ENCODE results near the gene CD80. TPM values are rescaled to one million over a fixed set of nuclear protein-coding genes. Genes with fewer than 3 reads are reported as not detected.

Gene CD80
- total and polyA plus RNA-seq, 9 of the 15 experiments (the other 6 are each of a cell fraction or from before 2014, with no cell fraction given), result 3.0 to 8.2 (median 5.7) TPM

DNA sequence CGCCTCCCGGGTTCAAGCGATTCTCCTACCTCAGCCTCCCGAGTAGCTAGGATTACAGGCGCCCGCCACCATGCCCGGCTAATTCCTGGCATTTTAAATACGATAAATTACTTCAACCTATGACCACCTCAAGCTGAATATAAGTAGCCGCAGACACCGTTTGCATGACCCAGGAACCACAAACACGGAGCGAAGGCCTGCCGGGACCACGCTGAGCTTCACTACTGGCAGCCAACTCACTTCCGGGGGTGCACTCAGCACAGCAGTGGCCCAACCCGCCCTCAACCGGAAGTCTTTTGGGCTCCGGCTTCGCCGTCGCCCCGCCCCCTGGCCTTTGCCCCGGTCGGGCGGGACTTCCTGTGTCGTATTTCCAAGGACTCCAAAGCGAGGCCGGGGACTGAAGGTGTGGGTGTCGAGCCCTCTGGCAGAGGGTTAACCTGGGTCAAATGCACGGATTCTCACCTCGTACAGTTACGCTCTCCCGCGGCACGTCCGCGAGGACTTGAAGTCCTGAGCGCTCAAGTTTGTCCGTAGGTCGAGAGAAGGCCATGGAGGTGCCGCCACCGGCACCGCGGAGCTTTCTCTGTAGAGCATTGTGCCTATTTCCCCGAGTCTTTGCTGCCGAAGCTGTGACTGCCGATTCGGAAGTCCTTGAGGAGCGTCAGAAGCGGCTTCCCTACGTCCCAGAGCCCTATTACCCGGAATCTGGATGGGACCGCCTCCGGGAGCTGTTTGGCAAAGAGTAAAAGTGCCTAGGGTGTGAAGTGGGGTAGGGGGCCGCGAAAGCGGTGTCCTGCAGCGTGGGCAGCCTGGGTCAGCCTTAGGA lies 61.0 kb downstream of the CD80 start, which contains the start of gene TIMMDC1 (continued):
- TF ChIP-seq, protein P1, sequence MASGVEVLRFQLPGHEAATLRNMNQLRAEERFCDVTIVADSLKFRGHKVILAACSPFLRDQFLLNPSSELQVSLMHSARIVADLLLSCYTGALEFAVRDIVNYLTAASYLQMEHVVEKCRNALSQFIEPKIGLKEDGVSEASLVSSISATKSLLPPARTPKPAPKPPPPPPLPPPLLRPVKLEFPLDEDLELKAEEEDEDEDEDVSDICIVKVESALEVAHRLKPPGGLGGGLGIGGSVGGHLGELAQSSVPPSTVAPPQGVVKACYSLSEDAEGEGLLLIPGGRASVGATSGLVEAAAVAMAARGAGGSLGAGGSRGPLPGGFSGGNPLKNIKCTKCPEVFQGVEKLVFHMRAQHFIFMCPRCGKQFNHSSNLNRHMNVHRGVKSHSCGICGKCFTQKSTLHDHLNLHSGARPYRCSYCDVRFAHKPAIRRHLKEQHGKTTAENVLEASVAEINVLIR (CRISPR knock-in tag; IDR thresholded peaks at IDR 0.05), result no peak
- TF ChIP-seq, protein P2, sequence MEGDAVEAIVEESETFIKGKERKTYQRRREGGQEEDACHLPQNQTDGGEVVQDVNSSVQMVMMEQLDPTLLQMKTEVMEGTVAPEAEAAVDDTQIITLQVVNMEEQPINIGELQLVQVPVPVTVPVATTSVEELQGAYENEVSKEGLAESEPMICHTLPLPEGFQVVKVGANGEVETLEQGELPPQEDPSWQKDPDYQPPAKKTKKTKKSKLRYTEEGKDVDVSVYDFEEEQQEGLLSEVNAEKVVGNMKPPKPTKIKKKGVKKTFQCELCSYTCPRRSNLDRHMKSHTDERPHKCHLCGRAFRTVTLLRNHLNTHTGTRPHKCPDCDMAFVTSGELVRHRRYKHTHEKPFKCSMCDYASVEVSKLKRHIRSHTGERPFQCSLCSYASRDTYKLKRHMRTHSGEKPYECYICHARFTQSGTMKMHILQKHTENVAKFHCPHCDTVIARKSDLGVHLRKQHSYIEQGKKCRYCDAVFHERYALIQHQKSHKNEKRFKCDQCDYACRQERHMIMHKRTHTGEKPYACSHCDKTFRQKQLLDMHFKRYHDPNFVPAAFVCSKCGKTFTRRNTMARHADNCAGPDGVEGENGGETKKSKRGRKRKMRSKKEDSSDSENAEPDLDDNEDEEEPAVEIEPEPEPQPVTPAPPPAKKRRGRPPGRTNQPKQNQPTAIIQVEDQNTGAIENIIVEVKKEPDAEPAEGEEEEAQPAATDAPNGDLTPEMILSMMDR (IDR thresholded peaks at IDR 0.05 in 2 of 3, conservative IDR thresholded peaks at IDR 0.05 in 1 of 3; ENCODE audit: insufficient read depth in 2 of 3, low read depth in 1 of 3, low read length in 3 of 3), result no peak
- TF ChIP-seq ZNF583 (CRISPR knock-in tag; IDR thresholded peaks at IDR 0.05), result no peak
- TF ChIP-seq POLR2B (IDR thresholded peaks at IDR 0.05; ENCODE audit: low read depth, partially characterized antibody), result peak; percentile 76
- TF ChIP-seq FOXJ2 (tag; IDR thresholded peaks at IDR 0.05), result no peak
- TF ChIP-seq CREM (IDR thresholded peaks at IDR 0.05; ENCODE audit: low read depth), result peak; percentile 78
- TF ChIP-seq, protein P3, sequence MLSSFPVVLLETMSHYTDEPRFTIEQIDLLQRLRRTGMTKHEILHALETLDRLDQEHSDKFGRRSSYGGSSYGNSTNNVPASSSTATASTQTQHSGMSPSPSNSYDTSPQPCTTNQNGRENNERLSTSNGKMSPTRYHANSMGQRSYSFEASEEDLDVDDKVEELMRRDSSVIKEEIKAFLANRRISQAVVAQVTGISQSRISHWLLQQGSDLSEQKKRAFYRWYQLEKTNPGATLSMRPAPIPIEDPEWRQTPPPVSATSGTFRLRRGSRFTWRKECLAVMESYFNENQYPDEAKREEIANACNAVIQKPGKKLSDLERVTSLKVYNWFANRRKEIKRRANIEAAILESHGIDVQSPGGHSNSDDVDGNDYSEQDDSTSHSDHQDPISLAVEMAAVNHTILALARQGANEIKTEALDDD (IDR thresholded peaks at IDR 0.05), result 0 out of 2 replicates have a peak, but pooled peaks have one; percentile 34
- TF ChIP-seq SIN3A (IDR thresholded peaks at IDR 0.05; ENCODE audit: borderline replicate concordance in 2 of 2, control insufficient read depth in 1 of 2, low read depth in 2 of 2, low read length in 2 of 2), result 0 out of 4 replicates have a peak, but pooled peaks of 1 of the 2 experiments have one; percentile 39
- peak; percentile 88 for TF ChIP-seq POLR2AphosphoS5 (IDR thresholded peaks at IDR 0.05; ENCODE audit: control insufficient read depth, insufficient read depth, low read depth, low read length)
- TF ChIP-seq, protein P4, sequence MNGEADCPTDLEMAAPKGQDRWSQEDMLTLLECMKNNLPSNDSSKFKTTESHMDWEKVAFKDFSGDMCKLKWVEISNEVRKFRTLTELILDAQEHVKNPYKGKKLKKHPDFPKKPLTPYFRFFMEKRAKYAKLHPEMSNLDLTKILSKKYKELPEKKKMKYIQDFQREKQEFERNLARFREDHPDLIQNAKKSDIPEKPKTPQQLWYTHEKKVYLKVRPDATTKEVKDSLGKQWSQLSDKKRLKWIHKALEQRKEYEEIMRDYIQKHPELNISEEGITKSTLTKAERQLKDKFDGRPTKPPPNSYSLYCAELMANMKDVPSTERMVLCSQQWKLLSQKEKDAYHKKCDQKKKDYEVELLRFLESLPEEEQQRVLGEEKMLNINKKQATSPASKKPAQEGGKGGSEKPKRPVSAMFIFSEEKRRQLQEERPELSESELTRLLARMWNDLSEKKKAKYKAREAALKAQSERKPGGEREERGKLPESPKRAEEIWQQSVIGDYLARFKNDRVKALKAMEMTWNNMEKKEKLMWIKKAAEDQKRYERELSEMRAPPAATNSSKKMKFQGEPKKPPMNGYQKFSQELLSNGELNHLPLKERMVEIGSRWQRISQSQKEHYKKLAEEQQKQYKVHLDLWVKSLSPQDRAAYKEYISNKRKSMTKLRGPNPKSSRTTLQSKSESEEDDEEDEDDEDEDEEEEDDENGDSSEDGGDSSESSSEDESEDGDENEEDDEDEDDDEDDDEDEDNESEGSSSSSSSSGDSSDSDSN (IDR thresholded peaks at IDR 0.05; ENCODE audit: borderline replicate concordance in 1 of 2, low read depth in 2 of 2, low read length in 2 of 2), result 0 out of 4 replicates have a peak, but pooled peaks of 1 of the 2 experiments have one; percentile 56
- TF ChIP-seq NBN (IDR thresholded peaks at IDR 0.05; ENCODE audit: low read depth), result 0 out of 2 replicates have a peak, but pooled peaks have one; percentile 7
- peak; percentile 54 to 91; a peak in 3 of 4 replicates for TF ChIP-seq MAZ (CRISPR knock-in tag; conservative IDR thresholded peaks at IDR 0.05 in 1 of 2, IDR thresholded peaks at IDR 0.05 in 1 of 2)
- 0 out of 2 replicates have a peak, but pooled peaks have one; percentile 20 for TF ChIP-seq ZNF263 (CRISPR knock-in tag; IDR thresholded peaks at IDR 0.05; ENCODE audit: borderline replicate concordance)
- TF ChIP-seq LCOR (CRISPR knock-in tag; IDR thresholded peaks at IDR 0.05), result 0 out of 2 replicates have a peak, but pooled peaks have one; percentile 24
- peak; percentile 52; the same call in 1 of the 2 replicates for TF ChIP-seq L3MBTL2 (IDR thresholded peaks at IDR 0.05)
- TF ChIP-seq KAT7 (CRISPR knock-in tag; IDR thresholded peaks at IDR 0.05; ENCODE audit: borderline replicate concordance), result 0 out of 2 replicates have a peak, but pooled peaks have one; percentile 24
- peak; percentile 63 for TF ChIP-seq RBBP5 (IDR thresholded peaks at IDR 0.05; ENCODE audit: borderline replicate concordance, insufficient read depth, low read length, poor library complexity, severe bottlenecking)
- no peak for TF ChIP-seq ESRRB (CRISPR knock-in tag; IDR thresholded peaks at IDR 0.05; ENCODE audit: borderline replicate concordance)
- TF ChIP-seq RB1 (IDR thresholded peaks at IDR 0.05; ENCODE audit: low read depth), result 0 out of 2 replicates have a peak, but pooled peaks have one; percentile 10

Data from K562 (cell line).